ENCODE data around the gene FLNA. TPM values are rescaled to one million over a fixed set of nuclear protein-coding genes. Genes with fewer than 3 reads are reported as not detected.
A peak's percentile ranks its signal among the peaks of the same experiment; 100 is the strongest.

The FLNA gene
- total and polyA plus RNA-seq, 9 of the 15 experiments (the other 6 are each of a cell fraction or from before 2014, with no cell fraction given): 6.2 to 735 (median 135) TPM

GRCh38 chrX:154371017-154371788, 3.2 kb downstream of the FLNA start (continued):
- TF ChIP-seq PRMT5 (CRISPR knock-in tag; IDR thresholded peaks at IDR 0.05): no peak
- peak in 1 of 2 experiments; percentile 39 for TF ChIP-seq AFF1 (IDR thresholded peaks at IDR 0.05; ENCODE audit: low read depth in 1 of 2, partially characterized antibody in 2 of 2)
- no peak for TF ChIP-seq PBX2 (CRISPR knock-in tag; IDR thresholded peaks at IDR 0.05; ENCODE audit: low read depth)
- no peak for TF ChIP-seq PBX2 (tag; conservative IDR thresholded peaks at IDR 0.05; ENCODE audit: low read depth)
- TF ChIP-seq YBX1 (IDR thresholded peaks at IDR 0.05): no peak
- TF ChIP-seq BRD4 (IDR thresholded peaks at IDR 0.05): no peak
- no peak for TF ChIP-seq ZNF507 (tag; conservative IDR thresholded peaks at IDR 0.05)
- no peak for TF ChIP-seq HNRNPL (IDR thresholded peaks at IDR 0.05; ENCODE audit: low read depth, low read length)
- no peak for TF ChIP-seq ZNF316 (IDR thresholded peaks at IDR 0.05)
- TF ChIP-seq HMGN3 (IDR thresholded peaks at IDR 0.05; ENCODE audit: borderline replicate concordance, extremely low read depth, insufficient read length, low read depth, low read length): peak; percentile 82
- TF ChIP-seq TAF1 (IDR thresholded peaks at IDR 0.05; ENCODE audit: control insufficient read depth, extremely low read depth, insufficient read depth, low read length, severe bottlenecking): peak; percentile 93
- TF ChIP-seq KAT8 (IDR thresholded peaks at IDR 0.05; ENCODE audit: low read depth): no peak
- TF ChIP-seq ILK (tag; IDR thresholded peaks at IDR 0.05; ENCODE audit: borderline replicate concordance, low read depth): no peak
- TF ChIP-seq PHTF2 (CRISPR knock-in tag; IDR thresholded peaks at IDR 0.05): no peak
- TF ChIP-seq ZNF785 (CRISPR knock-in tag; IDR thresholded peaks at IDR 0.05): no peak
- TF ChIP-seq BACH1 (tag; IDR thresholded peaks at IDR 0.05): no peak
- TF ChIP-seq DNMT1 (IDR thresholded peaks at IDR 0.05): no peak
- TF ChIP-seq RFX1 (IDR thresholded peaks at IDR 0.05): no peak
- peak; percentile 86 to 91 for TF ChIP-seq MLLT1 (IDR thresholded peaks at IDR 0.05)
